Ishikawa (cell line): ENCODE data around the gene CBR1.

ENCODE experiments used
- CEBPB ChIP-seq: IDR thresholded peaks from 2 replicates; pipeline ENCODE4 v1.6.1; 2012
- CREB1 ChIP-seq: IDR thresholded peaks from 2 replicates; pipeline ENCODE4 v1.6.1; 2012; ENCODE audit warnings: low read depth
- EGR1 ChIP-seq: IDR thresholded peaks from 2 replicates; pipeline ENCODE4 v1.6.1; 2012
- EP300 ChIP-seq: IDR thresholded peaks from 2 replicates; pipeline ENCODE4 v1.6.1; 2012; ENCODE audit warnings: borderline replicate concordance
- FOXM1 ChIP-seq: IDR thresholded peaks from 2 replicates; pipeline ENCODE4 v1.6.1; 2012; ENCODE audit warnings: low read depth, borderline replicate concordance
- MAX ChIP-seq: IDR thresholded peaks from 2 replicates; pipeline ENCODE4 v1.6.1; 2012
- NFIC ChIP-seq: IDR thresholded peaks from 2 replicates; pipeline ENCODE4 v1.6.1; 2012
- RAD21 ChIP-seq: IDR thresholded peaks from 2 replicates; pipeline ENCODE4 v1.6.1; 2012; ENCODE audit warnings: low read depth
- TAF1 ChIP-seq: IDR thresholded peaks from 2 replicates; pipeline ENCODE4 v1.6.1; 2012; ENCODE audit warnings: low read depth, mild to moderate bottlenecking
- TCF12 ChIP-seq: IDR thresholded peaks from 2 replicates; pipeline ENCODE4 v1.6.1; 2012; ENCODE audit warnings: low read depth
- TEAD4 ChIP-seq: IDR thresholded peaks from 2 replicates; pipeline ENCODE4 v1.6.1; 2012
- YY1 ChIP-seq: IDR thresholded peaks from 2 replicates; pipeline ENCODE4 v1.6.1; 2012; ENCODE audit warnings: low read depth
- ZBTB7A ChIP-seq: IDR thresholded peaks from 2 replicates; pipeline ENCODE4 v1.6.1; 2012; ENCODE audit warnings: low read depth
- TF ChIP-seq, protein P1 (sequence below): IDR thresholded peaks from 2 replicates; pipeline ENCODE4 v1.6.1; 2012
- TF ChIP-seq, protein P2 (sequence below): IDR thresholded peaks from 2 replicates; pipeline ENCODE4 v1.6.1; 2012; ENCODE audit warnings: low read depth, mild to moderate bottlenecking

The CBR1 gene

GRCh38 chr21:36115138-36115730 is 45.4 kb downstream of the CBR1 start:
- no peak for TF ChIP-seq CREB1
- TF ChIP-seq TEAD4, result no peak
- TF ChIP-seq CEBPB, result no peak

GRCh38 chr21:36117286-36117741 is 47.5 kb downstream of the CBR1 start:
- TF ChIP-seq YY1, result no peak
- no peak for TF ChIP-seq CEBPB
- TF ChIP-seq, protein P1, sequence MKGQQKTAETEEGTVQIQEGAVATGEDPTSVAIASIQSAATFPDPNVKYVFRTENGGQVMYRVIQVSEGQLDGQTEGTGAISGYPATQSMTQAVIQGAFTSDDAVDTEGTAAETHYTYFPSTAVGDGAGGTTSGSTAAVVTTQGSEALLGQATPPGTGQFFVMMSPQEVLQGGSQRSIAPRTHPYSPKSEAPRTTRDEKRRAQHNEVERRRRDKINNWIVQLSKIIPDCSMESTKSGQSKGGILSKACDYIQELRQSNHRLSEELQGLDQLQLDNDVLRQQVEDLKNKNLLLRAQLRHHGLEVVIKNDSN, result no peak
- TF ChIP-seq, protein P2, sequence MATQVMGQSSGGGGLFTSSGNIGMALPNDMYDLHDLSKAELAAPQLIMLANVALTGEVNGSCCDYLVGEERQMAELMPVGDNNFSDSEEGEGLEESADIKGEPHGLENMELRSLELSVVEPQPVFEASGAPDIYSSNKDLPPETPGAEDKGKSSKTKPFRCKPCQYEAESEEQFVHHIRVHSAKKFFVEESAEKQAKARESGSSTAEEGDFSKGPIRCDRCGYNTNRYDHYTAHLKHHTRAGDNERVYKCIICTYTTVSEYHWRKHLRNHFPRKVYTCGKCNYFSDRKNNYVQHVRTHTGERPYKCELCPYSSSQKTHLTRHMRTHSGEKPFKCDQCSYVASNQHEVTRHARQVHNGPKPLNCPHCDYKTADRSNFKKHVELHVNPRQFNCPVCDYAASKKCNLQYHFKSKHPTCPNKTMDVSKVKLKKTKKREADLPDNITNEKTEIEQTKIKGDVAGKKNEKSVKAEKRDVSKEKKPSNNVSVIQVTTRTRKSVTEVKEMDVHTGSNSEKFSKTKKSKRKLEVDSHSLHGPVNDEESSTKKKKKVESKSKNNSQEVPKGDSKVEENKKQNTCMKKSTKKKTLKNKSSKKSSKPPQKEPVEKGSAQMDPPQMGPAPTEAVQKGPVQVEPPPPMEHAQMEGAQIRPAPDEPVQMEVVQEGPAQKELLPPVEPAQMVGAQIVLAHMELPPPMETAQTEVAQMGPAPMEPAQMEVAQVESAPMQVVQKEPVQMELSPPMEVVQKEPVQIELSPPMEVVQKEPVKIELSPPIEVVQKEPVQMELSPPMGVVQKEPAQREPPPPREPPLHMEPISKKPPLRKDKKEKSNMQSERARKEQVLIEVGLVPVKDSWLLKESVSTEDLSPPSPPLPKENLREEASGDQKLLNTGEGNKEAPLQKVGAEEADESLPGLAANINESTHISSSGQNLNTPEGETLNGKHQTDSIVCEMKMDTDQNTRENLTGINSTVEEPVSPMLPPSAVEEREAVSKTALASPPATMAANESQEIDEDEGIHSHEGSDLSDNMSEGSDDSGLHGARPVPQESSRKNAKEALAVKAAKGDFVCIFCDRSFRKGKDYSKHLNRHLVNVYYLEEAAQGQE, result no peak
- no peak for TF ChIP-seq ZBTB7A
- TF ChIP-seq FOXM1, result no peak
- no peak for TF ChIP-seq MAX
- no peak for TF ChIP-seq TCF12
- TF ChIP-seq RAD21, result no peak
- TF ChIP-seq EGR1, result no peak
- no peak for TF ChIP-seq TEAD4
- TF ChIP-seq NFIC, result no peak
- TF ChIP-seq CREB1, result no peak
- no peak for TF ChIP-seq EP300
- no peak for TF ChIP-seq TAF1

- TF ChIP-seq, protein P1, result no peak
- TF ChIP-seq FOXM1, result no peak
- TF ChIP-seq MAX, result no peak
- TF ChIP-seq EP300, result no peak
- TF ChIP-seq NFIC, result no peak
- no peak for TF ChIP-seq CREB1
- TF ChIP-seq, protein P2, result no peak
- no peak for TF ChIP-seq YY1
- TF ChIP-seq ZBTB7A, result no peak
- TF ChIP-seq TAF1, result no peak
- no peak for TF ChIP-seq EGR1
- TF ChIP-seq CEBPB, result no peak
Observed at GRCh38 chr21:36120304-36120888, 50.6 kb downstream of the CBR1 start.
